A549 (cell line): ENCODE data around the gene RBMS3. TPM values are rescaled to one million over a fixed set of nuclear protein-coding genes. Genes with fewer than 3 reads are reported as not detected.

Experiments used
- ATAC-seq, 2 experiments: fragments of 200-7000 bp in 1 of 2; fragments of >200 bp in 1 of 2; cut with Nextera tagmentation in 1 of 2; cut with Tn5 transposase in 1 of 2; 3 replicates each; pipeline versions ENCODE4 v1.8.0 to v1.9.1; 2018 to 2020; ENCODE audit warnings: mild to moderate bottlenecking in 1 of 2, moderate library complexity in 1 of 2
- CTCF ChIA-PET: fragments of 300-600 bp; sonication (Branson Sonifier 250); formaldehyde crosslinking; extraction: SDS; loops from one replicate; lab custom pipeline; 2021; ENCODE audit warnings: antibody characterized with exemption, inconsistent platforms; lab: Yijun Ruan, JAX
- POLR2A ChIA-PET: fragments of 350-600 bp; formaldehyde crosslinking; extraction: SDS; loops from one replicate; lab custom pipeline; 2021; ENCODE audit warnings: antibody characterized with exemption, inconsistent platforms; lab: Yijun Ruan, JAX
- DNase-seq, 2 experiments: peaks; one replicate each; pipeline versions ENCODE4 v3.0.0 to v3.0.0-alpha.2; 2011 to 2016; ENCODE audit warnings: low read depth in 1 of 2, low spot score in 1 of 2
- FAIRE-seq: peaks from 2 replicates; lab custom pipeline; 2011; peaks lifted over from hg19 to GRCh38; lab: Jason Lieb, UNC
- H3K27ac ChIP-seq, 2 experiments: fragments of >200 bp; sonication (Bioruptor Twin); formaldehyde crosslinking; 3 replicates each; pipeline ENCODE4 v1.5.1; 2016 to 2017
- H3K4me1 ChIP-seq: fragments of >200 bp; sonication (Bioruptor Twin); formaldehyde crosslinking; 3 replicates; pipeline ENCODE4 v1.6.1; 2016
- H3K4me2 ChIP-seq: fragments of >200 bp; sonication (Bioruptor Twin); formaldehyde crosslinking; 3 replicates; pipeline ENCODE4 v1.6.1; 2016
- H3K4me3 ChIP-seq: fragments of >200 bp; sonication (Bioruptor Twin); formaldehyde crosslinking; 3 replicates; pipeline ENCODE4 v1.5.1; 2016
- H3K9me3 ChIP-seq: fragments of >200 bp; sonication (Bioruptor Twin); formaldehyde crosslinking; 3 replicates; pipeline ENCODE4 v1.6.1; 2016
- BCL3 ChIP-seq: fragments of >200 bp; sonication (Bioruptor Twin); formaldehyde crosslinking; IDR thresholded peaks from 3 replicates; pipeline ENCODE4 v1.6.1; 2016
- CBX2 ChIP-seq: fragments of 200-600 bp; sonication (generic); IDR thresholded peaks from 2 replicates; pipeline ENCODE4 v1.6.1; 2016; ENCODE audit warnings: low read depth, mild to moderate bottlenecking, borderline replicate concordance
- CBX8 ChIP-seq: fragments of 200-600 bp; sonication (generic); IDR thresholded peaks from 2 replicates; pipeline ENCODE4 v1.6.1; 2016
- CTCF ChIP-seq: fragments of >200 bp; sonication (Bioruptor Twin); formaldehyde crosslinking; IDR thresholded peaks from 3 replicates; pipeline ENCODE4 v1.5.1; 2016
- ESRRA ChIP-seq: fragments of 150-350 bp; IDR thresholded peaks from 2 replicates; pipeline ENCODE4 v1.6.1; 2014; ENCODE audit warnings: mild to moderate bottlenecking, low read length, borderline replicate concordance
- FOSB ChIP-seq: fragments of 250-450 bp; sonication (Bioruptor Pico); IDR thresholded peaks from 2 replicates; pipeline ENCODE4 v1.5.0; 2020; ENCODE audit warnings: mild to moderate bottlenecking, moderate library complexity
- FOSL2 ChIP-seq, 2 experiments: fragments of 450-650 bp in 1 of 2; fragments of >200 bp in 1 of 2; sonication (Bioruptor Twin) in 1 of 2; formaldehyde crosslinking; IDR thresholded peaks; 2 replicates each; pipeline versions ENCODE4 v1.5.0 to v1.6.1; 2016 to 2020; ENCODE audit warnings: mild to moderate bottlenecking in 1 of 2, moderate library complexity in 1 of 2
- FOXS1 ChIP-seq: fragments of 250-450 bp; sonication (Bioruptor Pico); IDR thresholded peaks from 2 replicates; pipeline ENCODE4 v1.5.0; 2020; ENCODE audit warnings: mild to moderate bottlenecking, moderate library complexity
- HDAC2 ChIP-seq: fragments of 200-600 bp; sonication (generic); IDR thresholded peaks from 2 replicates; pipeline ENCODE4 v1.6.1; 2016
- HOXB5 ChIP-seq: fragments of 250-450 bp; sonication (Bioruptor Pico); IDR thresholded peaks from 2 replicates; pipeline ENCODE4 v1.5.0; 2020; ENCODE audit warnings: mild to moderate bottlenecking, moderate library complexity
- MAFK ChIP-seq: fragments of 450-650 bp; IDR thresholded peaks from 2 replicates; pipeline ENCODE4 v1.6.1; 2014; ENCODE audit not compliant: partially characterized antibody
- MAZ ChIP-seq: fragments of 150-350 bp; IDR thresholded peaks from 2 replicates; pipeline ENCODE4 v1.6.1; 2014; ENCODE audit warnings: antibody characterized with exemption, low read depth, low read length, borderline replicate concordance
- MYC ChIP-seq: IDR thresholded peaks from 2 replicates; pipeline ENCODE4 v1.6.1; 2012; ENCODE audit warnings: mild to moderate bottlenecking, inconsistent platforms, low read length, improper control_type of control experiment, borderline replicate concordance
- NFE2L2 ChIP-seq: fragments of 150-350 bp; conservative IDR thresholded peaks from 2 replicates; pipeline ENCODE4 v1.6.1; 2014; ENCODE audit warnings: low read length
- NPAS2 ChIP-seq: fragments of 250-450 bp; sonication (Bioruptor Pico); IDR thresholded peaks from 2 replicates; pipeline ENCODE4 v1.8.0; 2022; ENCODE audit warnings: mild to moderate bottlenecking, moderate library complexity, borderline replicate concordance
- PHF8 ChIP-seq: fragments of 200-600 bp; sonication (generic); IDR thresholded peaks from 2 replicates; pipeline ENCODE4 v1.6.1; 2016; ENCODE audit warnings: low read depth, mild to moderate bottlenecking, antibody characterized with exemption, moderate library complexity, borderline replicate concordance
- SMC3 ChIP-seq: fragments of >200 bp; sonication (Bioruptor Twin); formaldehyde crosslinking; IDR thresholded peaks from 3 replicates; pipeline ENCODE4 v1.6.1; 2018; ENCODE audit warnings: inconsistent platforms
- SREBF2 ChIP-seq: fragments of 450-650 bp; IDR thresholded peaks from 2 replicates; pipeline ENCODE4 v1.6.1; 2014; ENCODE audit warnings: mild to moderate bottlenecking, moderate library complexity
- TFCP2L1 ChIP-seq: fragments of 250-450 bp; sonication (Bioruptor Pico); IDR thresholded peaks from 2 replicates; pipeline ENCODE4 v1.5.0; 2021; ENCODE audit warnings: mild to moderate bottlenecking
- TP53 ChIP-seq: fragments of 250-450 bp; sonication (Bioruptor Pico); IDR thresholded peaks from 2 replicates; pipeline ENCODE4 v1.5.0; 2021; ENCODE audit warnings: mild to moderate bottlenecking, moderate library complexity
- USF2 ChIP-seq: fragments of 450-650 bp; IDR thresholded peaks from 2 replicates; pipeline ENCODE4 v1.6.1; 2014; ENCODE audit warnings: antibody characterized with exemption
- ZC3H11A ChIP-seq: fragments of 450-650 bp; IDR thresholded peaks from 2 replicates; pipeline ENCODE4 v1.6.1; 2014; ENCODE audit warnings: antibody characterized with exemption, mild to moderate bottlenecking
- WGBS: methylation state at CpG from one replicate; pipeline ENCODE4 v1.1.6; 2017; ENCODE audit errors: missing lambda C conversion rate; 5-methylcytosine and 5-hydroxymethylcytosine counted together
- polyA plus RNA-seq, 4 experiments: library from polyadenylated mRNA; depleted of rRNA in 3 of 4; stranded (reverse); fragments of >200 nt; fragmentation: RNase III in 1 of 4; extraction: RNeasy Plus Mini Kit Qiagen cat#74134 plus additional on column Dnase treatment in 1 of 4; gene quantifications; 2 replicates in 3 of 4; 3 replicates in 1 of 4; pipeline ENCODE4 v1.2.3, GENCODE V29; 2011 to 2017

The RBMS3 gene
- polyA plus RNA-seq, 2 of the 4 experiments (the other 2 are of a cell fraction): 0.92 to 4.1 TPM

- POLR2A ChIA-PET: no interaction called here
- FAIRE-seq (no peak), ATAC-seq (no peak), DNase-seq (no peak)
- Histone ChIP-seq H3K4me1 (no peaks in the 10 kb centered on the region), H3K9me3 (no peaks in the 10 kb centered on the region), H3K4me3 (no peak overlapping the region), H3K27ac (no peak overlapping the region), H3K4me2 (no peak overlapping the region)
- TF ChIP-seq USF2 (no peak), TP53 (no peak), MYC (no peak), NPAS2 (CRISPR knock-in tag) (no peak), FOSL2 (IDR thresholded peaks at IDR 0.05) (no peak), FOSL2 (CRISPR knock-in tag; IDR thresholded peaks at IDR 0.05) (no peak), FOSB (CRISPR knock-in tag) (no peak), PHF8 (no peak), MAZ (no peak), SREBF2 (no peak), NFE2L2 (no peak), CBX8 (no peak), MAFK (no peak), TFCP2L1 (CRISPR knock-in tag) (no peak), CTCF (no peak), ESRRA (no peak), ZC3H11A (no peak), SMC3 (no peak), FOXS1 (CRISPR knock-in tag) (no peak), HOXB5 (CRISPR knock-in tag) (no peak)
- WGBS: 93% methylated on average over 1 of the region's 1 CpG
- CTCF ChIA-PET: interaction anchor here (1.0 to 2.1 kb wide), 2 partner anchors 19 to 20 kb away, joined by 3 to 5 read pairs; no protein-coding TSS in a partner anchor
These were observed 638.7 kb downstream of the RBMS3 start for GRCh38 chr3:29919571-29919970.

- ATAC-seq (no peak; a peak in 1 of 6 replicates), FAIRE-seq (no peak)
These were observed 642.3 kb downstream of the RBMS3 start for GRCh38 chr3:29922992-29923746.

GRCh38 chr3:29924783-29925561 lies 644.1 kb downstream of the RBMS3 start:
- POLR2A ChIA-PET: no interaction called here
- WGBS: 76% methylated on average over 10 of the region's 10 CpGs
- no peak overlapping the region for H3K4me3 ChIP-seq

More at GRCh38 chr3:29922992-29923746, 642.3 kb downstream of the RBMS3 start:
- peak in 1 of 2 experiments; percentile 9 for DNase-seq
- no peaks in the 10 kb centered on the region for H3K4me1 ChIP-seq
- no peak overlapping the region for H3K4me3 ChIP-seq
- no peaks in the 10 kb centered on the region for H3K9me3 ChIP-seq
- WGBS: 58% methylated on average over 5 of the region's 5 CpGs
- no peak overlapping the region for H3K4me2 ChIP-seq
- no peak overlapping the region for H3K27ac ChIP-seq
- CTCF ChIA-PET: no interaction called here
- POLR2A ChIA-PET: no interaction called here
- TF ChIP-seq MAFK (peak; percentile 78), HDAC2 (no peak)

More at GRCh38 chr3:29924783-29925561, 644.1 kb downstream of the RBMS3 start:
- no peak overlapping the region for H3K4me2 ChIP-seq
- ATAC-seq (no peak), DNase-seq (no peak)
- TF ChIP-seq CBX2 (no peak), FOSL2 (IDR thresholded peaks at IDR 0.05) (no peak), FOSL2 (CRISPR knock-in tag; IDR thresholded peaks at IDR 0.05) (no peak), BCL3 (no peak), TFCP2L1 (CRISPR knock-in tag) (no peak)
- TF ChIP-seq, all 56 proteins: peak for 0
- no peaks in the 10 kb centered on the region for H3K9me3 ChIP-seq
- FAIRE-seq: no peak
- CTCF ChIA-PET: interaction anchor here (1.2 kb wide), 1 partner anchor 10 kb away, joined by 3 read pairs; no protein-coding TSS in a partner anchor
- H3K27ac ChIP-seq: no peak overlapping the region
- H3K4me1 ChIP-seq: no peaks in the 10 kb centered on the region
